HepG2 (cell line): ENCODE measurements around the gene RAB3B. TPM values are rescaled to one million over a fixed set of nuclear protein-coding genes. Genes with fewer than 3 reads are reported as not detected.

Source experiments
- ARID2 ChIP-seq: sonication (generic); formaldehyde crosslinking; IDR thresholded peaks from 2 replicates; pipeline ENCODE4 v1.8.1; 2022; ENCODE audit warnings: mild to moderate bottlenecking, missing genetic modification reagents, borderline replicate concordance
- CBFB ChIP-seq: sonication (generic); formaldehyde crosslinking; IDR thresholded peaks from 2 replicates; pipeline ENCODE4 v1.4.0; 2020; ENCODE audit warnings: missing genetic modification reagents
- E2F2 ChIP-seq: sonication (generic); formaldehyde crosslinking; IDR thresholded peaks from 2 replicates; pipeline ENCODE4 v1.4.0; 2020; ENCODE audit warnings: missing genetic modification reagents, borderline replicate concordance
- EHMT2 ChIP-seq: fragments of 200-600 bp; sonication (generic); IDR thresholded peaks from 2 replicates; pipeline ENCODE4 v1.7.0; 2017; ENCODE audit warnings: antibody characterized with exemption, low read depth, low read length, borderline replicate concordance
- HOXA7 ChIP-seq: sonication (generic); formaldehyde crosslinking; IDR thresholded peaks from 2 replicates; pipeline ENCODE4 v1.8.1; 2022; ENCODE audit warnings: mild to moderate bottlenecking, missing genetic modification reagents, moderate library complexity
- IRX3 ChIP-seq: sonication (generic); formaldehyde crosslinking; IDR thresholded peaks from 2 replicates; pipeline ENCODE4 v1.8.1; 2023; ENCODE audit warnings: mild to moderate bottlenecking, low read depth, missing genetic modification reagents, borderline replicate concordance
- KLF12 ChIP-seq: sonication (generic); formaldehyde crosslinking; IDR thresholded peaks from 2 replicates; pipeline ENCODE4 v1.4.0; 2020; ENCODE audit warnings: missing genetic modification reagents, borderline replicate concordance
- PHF21A ChIP-seq: sonication (generic); formaldehyde crosslinking; IDR thresholded peaks from 2 replicates; pipeline ENCODE4 v1.5.0; 2020; ENCODE audit warnings: mild to moderate bottlenecking, missing genetic modification reagents
- POLR2AphosphoS5 ChIP-seq: IDR thresholded peaks from 2 replicates; pipeline ENCODE4 v1.6.1; 2012; ENCODE audit warnings: low read depth, low read length
- RBM22 ChIP-seq: fragments of 200-400 bp; formaldehyde crosslinking; optimal IDR thresholded peaks from 2 replicates; pipeline ENCODE3; 2017; ENCODE audit warnings: mild to moderate bottlenecking, low read length, moderate library complexity
- SRSF4 ChIP-seq: fragments of 200-400 bp; formaldehyde crosslinking; IDR thresholded peaks from one replicate; pipeline ENCODE4 v1.6.1; 2018; ENCODE audit warnings: mild to moderate bottlenecking, low read depth, low read length, moderate library complexity; ENCODE audit not compliant: poor library complexity, severe bottlenecking
- TMF1 ChIP-seq: sonication (generic); formaldehyde crosslinking; IDR thresholded peaks from 2 replicates; pipeline ENCODE4 v1.8.1; 2022; ENCODE audit warnings: low read depth, missing genetic modification reagents
- ZFP90 ChIP-seq: sonication (generic); formaldehyde crosslinking; IDR thresholded peaks from 2 replicates; pipeline ENCODE4 v1.8.0; 2022; ENCODE audit warnings: missing genetic modification reagents, mild to moderate bottlenecking, inconsistent platforms, borderline replicate concordance
- ZNF3 ChIP-seq: IDR thresholded peaks from 2 replicates; pipeline ENCODE4 v1.7.0; 2017; ENCODE audit warnings: inconsistent platforms
- ZNF331 ChIP-seq: sonication (generic); formaldehyde crosslinking; IDR thresholded peaks from 2 replicates; pipeline ENCODE4 v1.4.0; 2020; ENCODE audit warnings: missing genetic modification reagents
- ZNF549 ChIP-seq: sonication (generic); formaldehyde crosslinking; IDR thresholded peaks from 2 replicates; pipeline ENCODE4 v1.5.0; 2020; ENCODE audit warnings: missing genetic modification reagents
- ZNF674 ChIP-seq: sonication (generic); formaldehyde crosslinking; IDR thresholded peaks from 2 replicates; pipeline ENCODE4 v1.5.0; 2020; ENCODE audit warnings: low read depth, mild to moderate bottlenecking, missing genetic modification reagents
- ZNF777 ChIP-seq: sonication (generic); formaldehyde crosslinking; IDR thresholded peaks from 2 replicates; pipeline ENCODE4 v1.4.0; 2020; ENCODE audit warnings: missing genetic modification reagents
- polyA plus RNA-seq, 8 experiments: library from polyadenylated mRNA; depleted of rRNA in 3 of 8; stranded (reverse) in 7 of 8; unstranded in 1 of 8; fragments of >200 nt; fragmentation: Illumina TruSeq in 4 of 8; extraction: Trizol in 4 of 8; gene quantifications; 2 replicates each; pipeline versions ENCODE4 v1.2.1 to v1.2.3, GENCODE V29; 2011 to 2016; ENCODE audit warnings: low read depth in 4 of 8, missing spikeins in 1 of 8, mixed read lengths in 1 of 8; ENCODE audit not compliant: insufficient read depth in 1 of 8
- total RNA-seq, 5 experiments: library from RNA; depleted of rRNA; stranded (reverse); fragments of >200 nt; fragmentation: Illumina TruSeq; extraction: Trizol; gene quantifications; 2 replicates each; pipeline ENCODE4 v1.2.3, GENCODE V29; 2016; ENCODE audit warnings: low read depth in 1 of 5
- TF ChIP-seq, protein P1 (sequence below): sonication (generic); formaldehyde crosslinking; IDR thresholded peaks from 2 replicates; pipeline ENCODE4 v1.4.0; 2020; ENCODE audit warnings: missing genetic modification reagents, mild to moderate bottlenecking, borderline replicate concordance
- TF ChIP-seq, protein P2 (sequence below): sonication (generic); formaldehyde crosslinking; IDR thresholded peaks from 2 replicates; pipeline ENCODE4 v1.4.0; 2020; ENCODE audit warnings: mild to moderate bottlenecking, missing genetic modification reagents
- TF ChIP-seq, protein P3 (sequence below): sonication (generic); formaldehyde crosslinking; IDR thresholded peaks from 2 replicates; pipeline ENCODE4 v1.5.1; 2020; ENCODE audit warnings: mild to moderate bottlenecking, missing genetic modification reagents, moderate library complexity

Gene RAB3B
- total and polyA plus RNA-seq, 2 of the 13 experiments (the other 11 are each of a cell fraction or from before 2014, with no cell fraction given), result 1.0 to 1.2 TPM

- TF ChIP-seq, protein P1, sequence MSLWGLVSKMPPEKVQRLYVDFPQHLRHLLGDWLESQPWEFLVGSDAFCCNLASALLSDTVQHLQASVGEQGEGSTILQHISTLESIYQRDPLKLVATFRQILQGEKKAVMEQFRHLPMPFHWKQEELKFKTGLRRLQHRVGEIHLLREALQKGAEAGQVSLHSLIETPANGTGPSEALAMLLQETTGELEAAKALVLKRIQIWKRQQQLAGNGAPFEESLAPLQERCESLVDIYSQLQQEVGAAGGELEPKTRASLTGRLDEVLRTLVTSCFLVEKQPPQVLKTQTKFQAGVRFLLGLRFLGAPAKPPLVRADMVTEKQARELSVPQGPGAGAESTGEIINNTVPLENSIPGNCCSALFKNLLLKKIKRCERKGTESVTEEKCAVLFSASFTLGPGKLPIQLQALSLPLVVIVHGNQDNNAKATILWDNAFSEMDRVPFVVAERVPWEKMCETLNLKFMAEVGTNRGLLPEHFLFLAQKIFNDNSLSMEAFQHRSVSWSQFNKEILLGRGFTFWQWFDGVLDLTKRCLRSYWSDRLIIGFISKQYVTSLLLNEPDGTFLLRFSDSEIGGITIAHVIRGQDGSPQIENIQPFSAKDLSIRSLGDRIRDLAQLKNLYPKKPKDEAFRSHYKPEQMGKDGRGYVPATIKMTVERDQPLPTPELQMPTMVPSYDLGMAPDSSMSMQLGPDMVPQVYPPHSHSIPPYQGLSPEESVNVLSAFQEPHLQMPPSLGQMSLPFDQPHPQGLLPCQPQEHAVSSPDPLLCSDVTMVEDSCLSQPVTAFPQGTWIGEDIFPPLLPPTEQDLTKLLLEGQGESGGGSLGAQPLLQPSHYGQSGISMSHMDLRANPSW (CRISPR knock-in tag), result no peak
- TF ChIP-seq POLR2AphosphoS5 (no peak), EHMT2 (no peak), ZNF777 (CRISPR knock-in tag) (peak; percentile 85), ARID2 (CRISPR knock-in tag) (no peak), KLF12 (CRISPR knock-in tag) (no peak), E2F2 (no peak), ZNF3 (CRISPR knock-in tag) (no peak), IRX3 (CRISPR knock-in tag) (no peak), ZNF331 (CRISPR knock-in tag) (no peak), HOXA7 (CRISPR knock-in tag) (no peak), ZFP90 (CRISPR knock-in tag) (no peak), TMF1 (CRISPR knock-in tag) (no peak), ZNF549 (CRISPR knock-in tag) (no peak), SRSF4 (no peak), PHF21A (CRISPR knock-in tag) (no peak), RBM22 (no peak), CBFB (no peak), ZNF674 (no peak)
- TF ChIP-seq, protein P2, sequence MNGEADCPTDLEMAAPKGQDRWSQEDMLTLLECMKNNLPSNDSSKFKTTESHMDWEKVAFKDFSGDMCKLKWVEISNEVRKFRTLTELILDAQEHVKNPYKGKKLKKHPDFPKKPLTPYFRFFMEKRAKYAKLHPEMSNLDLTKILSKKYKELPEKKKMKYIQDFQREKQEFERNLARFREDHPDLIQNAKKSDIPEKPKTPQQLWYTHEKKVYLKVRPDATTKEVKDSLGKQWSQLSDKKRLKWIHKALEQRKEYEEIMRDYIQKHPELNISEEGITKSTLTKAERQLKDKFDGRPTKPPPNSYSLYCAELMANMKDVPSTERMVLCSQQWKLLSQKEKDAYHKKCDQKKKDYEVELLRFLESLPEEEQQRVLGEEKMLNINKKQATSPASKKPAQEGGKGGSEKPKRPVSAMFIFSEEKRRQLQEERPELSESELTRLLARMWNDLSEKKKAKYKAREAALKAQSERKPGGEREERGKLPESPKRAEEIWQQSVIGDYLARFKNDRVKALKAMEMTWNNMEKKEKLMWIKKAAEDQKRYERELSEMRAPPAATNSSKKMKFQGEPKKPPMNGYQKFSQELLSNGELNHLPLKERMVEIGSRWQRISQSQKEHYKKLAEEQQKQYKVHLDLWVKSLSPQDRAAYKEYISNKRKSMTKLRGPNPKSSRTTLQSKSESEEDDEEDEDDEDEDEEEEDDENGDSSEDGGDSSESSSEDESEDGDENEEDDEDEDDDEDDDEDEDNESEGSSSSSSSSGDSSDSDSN (CRISPR knock-in tag), result peak; percentile 32; the same call in 1 of the 2 replicates
- TF ChIP-seq, protein P3, sequence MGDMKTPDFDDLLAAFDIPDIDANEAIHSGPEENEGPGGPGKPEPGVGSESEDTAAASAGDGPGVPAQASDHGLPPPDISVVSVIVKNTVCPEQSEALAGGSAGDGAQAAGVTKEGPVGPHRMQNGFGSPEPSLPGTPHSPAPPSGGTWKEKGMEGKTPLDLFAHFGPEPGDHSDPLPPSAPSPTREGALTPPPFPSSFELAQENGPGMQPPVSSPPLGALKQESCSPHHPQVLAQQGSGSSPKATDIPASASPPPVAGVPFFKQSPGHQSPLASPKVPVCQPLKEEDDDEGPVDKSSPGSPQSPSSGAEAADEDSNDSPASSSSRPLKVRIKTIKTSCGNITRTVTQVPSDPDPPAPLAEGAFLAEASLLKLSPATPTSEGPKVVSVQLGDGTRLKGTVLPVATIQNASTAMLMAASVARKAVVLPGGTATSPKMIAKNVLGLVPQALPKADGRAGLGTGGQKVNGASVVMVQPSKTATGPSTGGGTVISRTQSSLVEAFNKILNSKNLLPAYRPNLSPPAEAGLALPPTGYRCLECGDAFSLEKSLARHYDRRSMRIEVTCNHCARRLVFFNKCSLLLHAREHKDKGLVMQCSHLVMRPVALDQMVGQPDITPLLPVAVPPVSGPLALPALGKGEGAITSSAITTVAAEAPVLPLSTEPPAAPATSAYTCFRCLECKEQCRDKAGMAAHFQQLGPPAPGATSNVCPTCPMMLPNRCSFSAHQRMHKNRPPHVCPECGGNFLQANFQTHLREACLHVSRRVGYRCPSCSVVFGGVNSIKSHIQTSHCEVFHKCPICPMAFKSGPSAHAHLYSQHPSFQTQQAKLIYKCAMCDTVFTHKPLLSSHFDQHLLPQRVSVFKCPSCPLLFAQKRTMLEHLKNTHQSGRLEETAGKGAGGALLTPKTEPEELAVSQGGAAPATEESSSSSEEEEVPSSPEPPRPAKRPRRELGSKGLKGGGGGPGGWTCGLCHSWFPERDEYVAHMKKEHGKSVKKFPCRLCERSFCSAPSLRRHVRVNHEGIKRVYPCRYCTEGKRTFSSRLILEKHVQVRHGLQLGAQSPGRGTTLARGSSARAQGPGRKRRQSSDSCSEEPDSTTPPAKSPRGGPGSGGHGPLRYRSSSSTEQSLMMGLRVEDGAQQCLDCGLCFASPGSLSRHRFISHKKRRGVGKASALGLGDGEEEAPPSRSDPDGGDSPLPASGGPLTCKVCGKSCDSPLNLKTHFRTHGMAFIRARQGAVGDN, result peak; percentile 39; the same call in 1 of the 2 replicates
These were observed at the start of gene RAB3B (continued) for GRCh38 chr1:51990478-51990965.
